K562 (cell line): Measurements from ENCODE around the gene BCO2. TPM values are rescaled to one million over a fixed set of nuclear protein-coding genes. Genes with fewer than 3 reads are reported as not detected.
A peak's percentile ranks its signal among the peaks of the same experiment; 100 is the strongest.

Experiments
- ATAC-seq: fragments of 200-7000 bp; cut with Tn5 transposase; 3 replicates; pipeline ENCODE4 v1.9.1; 2020; ENCODE audit warnings: moderate library complexity
- BruUV-seq: library from RNA; stranded (reverse); fragments of 400-500 nt; replicated peaks from 2 replicates; lab custom pipeline; 2021; lab: Mats Ljungman, UMichigan
- CTCF ChIA-PET: fragments of 300-600 bp; formaldehyde crosslinking; extraction: SDS; loops from one replicate; lab custom pipeline; 2021; ENCODE audit warnings: low intra/inter-chr PET ratio; lab: Yijun Ruan, JAX
- POLR2A ChIA-PET: fragments of 300-600, 350-650 bp; sonication (Branson Sonifier 250); formaldehyde crosslinking; extraction: SDS; loops from one replicate; lab custom pipeline; 2021; ENCODE audit warnings: antibody characterized with exemption, inconsistent platforms; lab: Yijun Ruan, JAX
- DNase-seq, 4 experiments: peaks; one replicate each; pipeline versions ENCODE4 v3.0.0 to v3.0.0-alpha.2; 2011 to 2018; ENCODE audit warnings: low spot score in 3 of 4, mixed read lengths in 3 of 4; ENCODE audit errors: extremely low read depth in 1 of 4
- FAIRE-seq: peaks from 2 replicates; lab custom pipeline; 2011; peaks lifted over from hg19 to GRCh38; lab: Jason Lieb, UNC
- H2AFZ ChIP-seq: 2 replicates; pipeline ENCODE4 v1.6.0; 2011; ENCODE audit warnings: low read depth, low read length, control low read depth, inconsistent platforms
- H3K27ac ChIP-seq: fragments of 200-600 bp; 3 replicates; pipeline ENCODE4 v1.8.0; 2011; ENCODE audit warnings: low read depth, mild to moderate bottlenecking, control low read depth, inconsistent platforms, low read length, moderate library complexity, mixed read lengths; ENCODE audit errors: extremely low read depth
- H3K27me3 ChIP-seq, 2 experiments: fragments of 300-600 bp in 1 of 2; 2 replicates in 1 of 2; 3 replicates in 1 of 2; pipeline versions ENCODE4 v1.6.0 to v1.8.0; 2011; ENCODE audit warnings: inconsistent platforms in 2 of 2, low read length in 2 of 2, mild to moderate bottlenecking in 1 of 2, mixed read lengths in 1 of 2, moderate library complexity in 1 of 2; ENCODE audit not compliant: control insufficient read depth in 2 of 2, insufficient read depth in 2 of 2
- H3K36me3 ChIP-seq: fragments of 300-600 bp; 3 replicates; pipeline ENCODE4 v1.8.0; 2011; ENCODE audit warnings: mild to moderate bottlenecking, low read length, inconsistent platforms; ENCODE audit not compliant: control insufficient read depth, insufficient read depth
- H3K4me1 ChIP-seq, 2 experiments: fragments of 200-600 bp in 1 of 2; replicated peaks in 1 of 2; 2 replicates in 1 of 2; 3 replicates in 1 of 2; pipeline versions ENCODE4 v1.5.1 to v1.8.0; 2011; ENCODE audit warnings: inconsistent platforms in 2 of 2, low read length in 2 of 2, mild to moderate bottlenecking in 1 of 2, mixed read lengths in 1 of 2, moderate library complexity in 1 of 2; ENCODE audit not compliant: control insufficient read depth in 2 of 2, insufficient read depth in 2 of 2
- H3K4me2 ChIP-seq: 2 replicates; pipeline ENCODE4 v1.6.1; 2011; ENCODE audit warnings: low read length, control low read depth, inconsistent platforms, mixed read lengths; ENCODE audit not compliant: insufficient read depth
- H3K4me3 ChIP-seq: fragments of 200-600 bp; sonication (generic), shearing (Covaris generic); 2 replicates; pipeline ENCODE4 v1.5.1; 2016; ENCODE audit warnings: control low read depth, inconsistent platforms
- H3K79me2 ChIP-seq: fragments of 200-600 bp; 3 replicates; pipeline ENCODE4 v1.8.0; 2011; ENCODE audit warnings: low read length, inconsistent platforms; ENCODE audit not compliant: control insufficient read depth, insufficient read depth
- H3K9ac ChIP-seq, 2 experiments: 2 replicates each; pipeline versions ENCODE4 v1.6.0 to v1.6.1; 2011; ENCODE audit warnings: low read depth in 2 of 2, low read length in 2 of 2, control low read depth in 1 of 2, inconsistent platforms in 1 of 2, mild to moderate bottlenecking in 1 of 2, mixed read lengths in 1 of 2; ENCODE audit not compliant: insufficient read depth in 1 of 2
- H3K9me1 ChIP-seq: one replicate; pipeline ENCODE4 v1.6.0; 2011; ENCODE audit warnings: inconsistent platforms, mild to moderate bottlenecking, low read length, moderate library complexity; ENCODE audit not compliant: control insufficient read depth, insufficient read depth
- H3K9me3 ChIP-seq: replicated peaks from 2 replicates; pipeline ENCODE4 v1.5.1; 2011; ENCODE audit warnings: low read depth, low read length, inconsistent platforms; ENCODE audit not compliant: control insufficient read depth, insufficient read depth
- H4K20me1 ChIP-seq: replicated peaks from 2 replicates; pipeline ENCODE4 v1.6.1; 2011; ENCODE audit warnings: low read length, inconsistent platforms, mixed read lengths; ENCODE audit not compliant: control insufficient read depth, insufficient read depth
- ARID1B ChIP-seq: fragments of 450-650 bp; IDR thresholded peaks from 2 replicates; pipeline ENCODE4 v1.6.1; 2016; ENCODE audit warnings: antibody characterized with exemption, mild to moderate bottlenecking, inconsistent platforms
- CBX1 ChIP-seq: sonication (generic); IDR thresholded peaks from 2 replicates; pipeline ENCODE4 v1.6.1; 2016; ENCODE audit warnings: antibody characterized with exemption, low read depth, mild to moderate bottlenecking
- CREB1 ChIP-seq, 2 experiments: sonication (generic) in 1 of 2; formaldehyde crosslinking in 1 of 2; IDR thresholded peaks; 2 replicates each; pipeline versions ENCODE4 v1.6.1 to v1.8.0; 2012 to 2022; ENCODE audit warnings: inconsistent platforms in 1 of 2, mild to moderate bottlenecking in 1 of 2, missing genetic modification reagents in 1 of 2, moderate library complexity in 1 of 2
- FOSL1 ChIP-seq: fragments of 200-800 bp; sonication (Bioruptor generic); conservative IDR thresholded peaks from 2 replicates; pipeline ENCODE4 v1.6.1; 2016; ENCODE audit warnings: missing genetic modification characterization, missing compliant biosample characterization
- FOXK1 ChIP-seq: sonication (generic); formaldehyde crosslinking; IDR thresholded peaks from 2 replicates; pipeline ENCODE4 v1.8.0; 2022; ENCODE audit warnings: missing genetic modification reagents, mild to moderate bottlenecking, borderline replicate concordance
- JUND ChIP-seq, 2 experiments: IDR thresholded peaks; 2 replicates in 1 of 2; 3 replicates in 1 of 2; pipeline ENCODE4 v1.6.1; 2011; ENCODE audit warnings: borderline replicate concordance in 2 of 2, low read depth in 2 of 2, low read length in 2 of 2, improper control_type of control experiment in 1 of 2, missing biosample characterization in 1 of 2, missing genetic modification characterization in 1 of 2, missing genetic modification reagents in 1 of 2
- L3MBTL2 ChIP-seq: fragments of 450-650 bp; IDR thresholded peaks from 2 replicates; pipeline ENCODE4 v1.6.1; 2016; ENCODE audit warnings: mild to moderate bottlenecking, moderate library complexity
- MTF1 ChIP-seq: fragments of 250-450 bp; sonication (Bioruptor Pico); IDR thresholded peaks from 2 replicates; pipeline ENCODE4 v1.9.0; 2021; ENCODE audit warnings: moderate library complexity, mild to moderate bottlenecking, inconsistent platforms, borderline replicate concordance
- NFE2 ChIP-seq: IDR thresholded peaks from 2 replicates; pipeline ENCODE4 v1.6.1; 2014; ENCODE audit warnings: antibody characterized with exemption, low read depth
- RBM25 ChIP-seq: fragments of 200-400 bp; formaldehyde crosslinking; IDR thresholded peaks from 2 replicates; pipeline ENCODE4 v1.6.1; 2018; ENCODE audit warnings: low read length, low read depth, moderate library complexity; ENCODE audit not compliant: severe bottlenecking
- RHOXF2B ChIP-seq: fragments of 250-450 bp; sonication (Bioruptor Pico); conservative IDR thresholded peaks from 2 replicates; pipeline ENCODE4 v1.5.1; 2021
- SIX5 ChIP-seq, 2 experiments: IDR thresholded peaks; 2 replicates each; pipeline ENCODE4 v1.6.1; 2011; ENCODE audit warnings: low read length in 2 of 2, borderline replicate concordance in 1 of 2, low read depth in 1 of 2, mild to moderate bottlenecking in 1 of 2, moderate library complexity in 1 of 2; ENCODE audit not compliant: insufficient read depth in 1 of 2
- SMARCE1 ChIP-seq: fragments of 450-650 bp; IDR thresholded peaks from 2 replicates; pipeline ENCODE4 v1.7.1; 2016; ENCODE audit warnings: mild to moderate bottlenecking
- SRSF9 ChIP-seq: fragments of 200-400 bp; formaldehyde crosslinking; IDR thresholded peaks from 2 replicates; pipeline ENCODE4 v1.6.1; 2017; ENCODE audit warnings: low read depth, low read length, borderline replicate concordance
- ZFX ChIP-seq: sonication (generic); formaldehyde crosslinking; IDR thresholded peaks from 2 replicates; pipeline ENCODE4 v1.8.0; 2022; ENCODE audit warnings: mild to moderate bottlenecking, missing genetic modification reagents, moderate library complexity
- ZNF830 ChIP-seq: fragments of 250-450 bp; sonication (Bioruptor Pico); IDR thresholded peaks from 2 replicates; pipeline ENCODE4 v1.5.0; 2021; ENCODE audit warnings: mild to moderate bottlenecking
- WGBS: fragments of 100-300 bp; shearing (Covaris generic); methylation state at CpG from one replicate; pipeline ENCODE4 v1.1.6; 2016; ENCODE audit warnings: low coverage, mixed read lengths; ENCODE audit not compliant: insufficient coverage; ENCODE audit errors: missing lambda C conversion rate; 5-methylcytosine and 5-hydroxymethylcytosine counted together
- in situ Hi-C: fragments of 300-500 bp; cut with MboI; formaldehyde crosslinking; loops from 4 replicates; pipeline ENCODE4 v1.15.0; 2018; ENCODE audit warnings: inconsistent platforms, mixed read lengths
- intact Hi-C: fragments of 100-400 bp; cut with micrococcal nuclease; formaldehyde crosslinking; loops from 2 replicates; pipeline ENCODE4 v1.14.2; 2022
- polyA plus RNA-seq, 8 experiments: library from polyadenylated mRNA; depleted of rRNA in 4 of 8; stranded (reverse) in 5 of 8; unstranded in 3 of 8; fragments of >200 nt; fragmentation: Nextera tagmentation in 2 of 8; fragmentation: Illumina TruSeq in 1 of 8; extraction: Ambion mirVana in 2 of 8; extraction: Trizol in 1 of 8; gene quantifications; 2 replicates each; pipeline versions ENCODE4 v1.2.1 to v1.2.3, GENCODE V29; 2011 to 2014; ENCODE audit warnings: inconsistent platforms in 1 of 8, missing spikeins in 1 of 8
- total RNA-seq, 7 experiments: library from RNA; depleted of rRNA in 6 of 7; stranded (reverse); fragments of >200 nt in 6 of 7; fragmentation: Illumina TruSeq in 2 of 7; extraction: Trizol in 2 of 7; gene quantifications; 2 replicates each; pipeline versions ENCODE4 v1.2.1 to v1.2.3, GENCODE V29; 2011 to 2021; ENCODE audit warnings: low replicate concordance in 1 of 7
- TF ChIP-seq, protein P1 (sequence below): fragments of 450-650 bp; IDR thresholded peaks from 2 replicates; pipeline ENCODE4 v1.6.1; 2016
- TF ChIP-seq, protein P2 (sequence below): sonication (generic); formaldehyde crosslinking; IDR thresholded peaks from 2 replicates; pipeline ENCODE4 v1.9.0; 2022; ENCODE audit warnings: mild to moderate bottlenecking, missing genetic modification reagents
- TF ChIP-seq, protein P3 (sequence below): fragments of 450-650 bp; formaldehyde crosslinking; IDR thresholded peaks from 2 replicates; pipeline ENCODE4 v1.4.0; 2022; ENCODE audit warnings: missing genetic modification characterization

BCO2 gene
- total and polyA plus RNA-seq, 9 of the 15 experiments (the other 6 are each of a cell fraction or from before 2014, with no cell fraction given) = 0.21 to 1.0 (median 0.47) TPM; not detected in 1

DNA sequence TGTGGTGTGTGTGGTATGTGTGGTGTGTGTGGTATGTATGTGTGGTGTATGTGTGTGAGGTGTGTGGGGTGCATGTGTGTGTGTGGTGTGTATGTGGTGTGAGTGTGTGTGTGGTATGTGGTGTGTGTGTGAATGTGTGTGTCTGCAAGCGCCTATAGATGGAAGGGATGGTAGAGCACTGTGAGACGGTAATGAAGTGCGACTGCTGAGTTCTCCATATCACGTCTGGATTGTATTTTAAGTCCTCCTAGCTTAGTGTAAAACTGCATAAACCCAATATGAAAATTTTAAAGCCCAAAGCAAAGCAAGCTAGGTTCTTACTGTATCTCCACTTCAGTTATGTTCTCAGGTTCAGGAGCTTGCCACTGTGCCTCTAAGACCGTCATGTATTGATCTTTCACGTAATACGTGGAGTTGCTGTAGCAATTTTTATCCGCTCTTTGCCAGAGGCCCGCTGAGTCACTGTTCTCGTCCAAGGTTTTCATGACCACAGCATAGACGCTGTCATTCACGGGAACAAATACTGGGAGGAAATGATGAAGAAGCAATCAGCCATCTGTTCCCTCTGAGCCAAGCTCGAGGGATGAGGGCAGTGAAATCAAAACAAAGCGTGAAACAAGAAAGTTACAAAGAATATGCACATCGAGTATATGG lies 79.9 kb downstream of the BCO2 start:
- H4K20me1 ChIP-seq = no peaks in the 10 kb centered on the region
- no peak overlapping the region for H3K4me3 ChIP-seq
- 16% methylated on average over 15 of the region's 15 CpGs for WGBS
- H3K36me3 ChIP-seq = no peaks in the 10 kb centered on the region; the same call in 2 of the 3 replicates
- DNase-seq = peak; percentile 26 to 47 (median 42)
- POLR2A ChIA-PET = interaction anchor here (0.7 to 1.2 kb wide), 2 partner anchors 24 to 29 kb away, joined by 3 read pairs; partner anchors contain the start of gene PTS
- FAIRE-seq = peak; percentile 35
- peak; percentile 59 for ATAC-seq
- H3K9ac ChIP-seq = no peak overlapping the region
- CTCF ChIA-PET = no interaction called here
- H3K27ac ChIP-seq = peak overlapping the region; percentile 34; the same call in 1 of the 3 replicates
- intact Hi-C loops (no loop called here), in situ Hi-C loops (no loop called here)
- no peaks in the 10 kb centered on the region for H3K79me2 ChIP-seq
- BruUV-seq = no TSS peak
- peak overlapping the region; percentile 82 for H2AFZ ChIP-seq
- H3K4me2 ChIP-seq = peak overlapping the region; percentile 59
- H3K4me1 ChIP-seq = peaks cover 10% of the 10 kb centered on the region in 2 experiments; a peak in 4 of 5 replicates
- no peaks in the 10 kb centered on the region for H3K9me3 ChIP-seq
- no peaks in the 10 kb centered on the region for H3K9me1 ChIP-seq
- peaks cover 0 to 8% of the 10 kb centered on the region in 2 experiments; a peak in 1 of 5 replicates for H3K27me3 ChIP-seq
- TF ChIP-seq FOXK1 (CRISPR knock-in tag) = no peak
- TF ChIP-seq RBM25 = no peak
- TF ChIP-seq ZNF830 (CRISPR knock-in tag) = no peak
- TF ChIP-seq, protein P1, sequence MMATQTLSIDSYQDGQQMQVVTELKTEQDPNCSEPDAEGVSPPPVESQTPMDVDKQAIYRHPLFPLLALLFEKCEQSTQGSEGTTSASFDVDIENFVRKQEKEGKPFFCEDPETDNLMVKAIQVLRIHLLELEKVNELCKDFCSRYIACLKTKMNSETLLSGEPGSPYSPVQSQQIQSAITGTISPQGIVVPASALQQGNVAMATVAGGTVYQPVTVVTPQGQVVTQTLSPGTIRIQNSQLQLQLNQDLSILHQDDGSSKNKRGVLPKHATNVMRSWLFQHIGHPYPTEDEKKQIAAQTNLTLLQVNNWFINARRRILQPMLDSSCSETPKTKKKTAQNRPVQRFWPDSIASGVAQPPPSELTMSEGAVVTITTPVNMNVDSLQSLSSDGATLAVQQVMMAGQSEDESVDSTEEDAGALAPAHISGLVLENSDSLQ = peak; percentile 77
- TF ChIP-seq SIX5 (IDR thresholded peaks at IDR 0.05; ENCODE audit: borderline replicate concordance in 1 of 2, insufficient read depth in 1 of 2, low read depth in 1 of 2, low read length in 2 of 2) = no peak
- 0 out of 2 replicates have a peak, but pooled peaks have one; percentile 17 for TF ChIP-seq L3MBTL2
- 0 out of 2 replicates have a peak, but pooled peaks have one; percentile 20 for TF ChIP-seq ARID1B
- peak; percentile 68 for TF ChIP-seq NFE2
- TF ChIP-seq FOSL1 (tag) = peak; percentile 40; the same call in 1 of the 2 replicates
- TF ChIP-seq ZFX = no peak
- TF ChIP-seq SRSF9 = no peak
- TF ChIP-seq CREB1 (IDR thresholded peaks at IDR 0.05) = 0 out of 2 replicates have a peak, but pooled peaks have one; percentile 28
- no peak for TF ChIP-seq CREB1 (CRISPR knock-in tag; IDR thresholded peaks at IDR 0.05)
- 0 out of 2 replicates have a peak, but pooled peaks have one; percentile 27 for TF ChIP-seq SMARCE1
- no peak for TF ChIP-seq RHOXF2B (CRISPR knock-in tag)
- TF ChIP-seq, protein P2, sequence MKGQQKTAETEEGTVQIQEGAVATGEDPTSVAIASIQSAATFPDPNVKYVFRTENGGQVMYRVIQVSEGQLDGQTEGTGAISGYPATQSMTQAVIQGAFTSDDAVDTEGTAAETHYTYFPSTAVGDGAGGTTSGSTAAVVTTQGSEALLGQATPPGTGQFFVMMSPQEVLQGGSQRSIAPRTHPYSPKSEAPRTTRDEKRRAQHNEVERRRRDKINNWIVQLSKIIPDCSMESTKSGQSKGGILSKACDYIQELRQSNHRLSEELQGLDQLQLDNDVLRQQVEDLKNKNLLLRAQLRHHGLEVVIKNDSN (CRISPR knock-in tag) = no peak
- TF ChIP-seq JUND (IDR thresholded peaks at IDR 0.05; ENCODE audit: borderline replicate concordance, low read depth, low read length) = peak; percentile 46; the same call in 1 of the 2 replicates
- TF ChIP-seq JUND (tag; IDR thresholded peaks at IDR 0.05; ENCODE audit: borderline replicate concordance, low read depth, low read length) = peak; percentile 53; the same call in 2 of the 3 replicates
- TF ChIP-seq, protein P3, sequence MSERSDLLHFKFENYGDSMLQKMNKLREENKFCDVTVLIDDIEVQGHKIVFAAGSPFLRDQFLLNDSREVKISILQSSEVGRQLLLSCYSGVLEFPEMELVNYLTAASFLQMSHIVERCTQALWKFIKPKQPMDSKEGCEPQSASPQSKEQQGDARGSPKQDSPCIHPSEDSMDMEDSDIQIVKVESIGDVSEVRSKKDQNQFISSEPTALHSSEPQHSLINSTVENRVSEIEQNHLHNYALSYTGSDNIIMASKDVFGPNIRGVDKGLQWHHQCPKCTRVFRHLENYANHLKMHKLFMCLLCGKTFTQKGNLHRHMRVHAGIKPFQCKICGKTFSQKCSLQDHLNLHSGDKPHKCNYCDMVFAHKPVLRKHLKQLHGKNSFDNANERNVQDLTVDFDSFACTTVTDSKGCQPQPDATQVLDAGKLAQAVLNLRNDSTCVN (CRISPR knock-in tag) = no peak
- no peak for TF ChIP-seq MTF1 (CRISPR knock-in tag)
- TF ChIP-seq CBX1 = no peak
